ENCODE results near the gene PNMA8A. TPM values are rescaled to one million over a fixed set of nuclear protein-coding genes. Genes with fewer than 3 reads are reported as not detected.

The PNMA8A gene
- total RNA-seq, 2 experiments from 2014 or later = not detected

- no peak for ATAC-seq
- Mint-ChIP-seq H3K9me3 (ENCODE audit: low read depth) (no peaks in the 10 kb centered on the region), H3K27me3 (peaks cover 34% of the 10 kb centered on the region), H3K36me3 (ENCODE audit: low read depth) (no peaks in the 10 kb centered on the region), H3K4me3 (no peak overlapping the region), H3K27ac (no peak overlapping the region), H3K4me1 (peaks cover 5% of the 10 kb centered on the region)
- intact Hi-C loops (cut with DNase I, micrococcal nuclease) = no loop called here
- ChIA-PET POLR2A (no interaction called here), CTCF (interaction anchor here (0.7 kb wide), 1 partner anchor 85 kb away, joined by 6 read pairs; no protein-coding TSS in a partner anchor)
- no peak for DNase-seq
Observed at GRCh38 chr19:46481223-46481848, 10.0 kb upstream of the PNMA8A start.

DNA sequence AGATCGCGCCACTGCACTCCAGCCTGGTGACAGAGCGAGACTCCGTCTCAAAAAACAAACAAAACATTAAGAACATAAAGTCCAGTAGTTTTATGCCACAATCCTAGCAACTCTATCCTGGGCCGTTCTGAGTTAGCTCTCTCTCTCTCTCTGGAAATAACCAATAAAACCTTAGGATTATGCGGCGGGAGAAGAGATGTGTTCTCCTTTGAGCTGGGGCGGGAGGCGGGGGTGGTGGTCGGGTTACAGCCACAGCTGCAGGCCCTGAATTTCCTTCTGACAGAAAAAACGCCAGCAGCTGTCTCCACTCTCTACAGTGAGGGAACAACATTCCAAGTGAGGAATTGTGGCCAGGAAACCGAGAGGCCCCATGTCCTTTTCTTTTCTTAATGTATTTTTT lies 9.1 kb upstream of the PNMA8A start:
- H3K4me1 Mint-ChIP-seq = peaks cover 5% of the 10 kb centered on the region
- DNase-seq (no peak), ATAC-seq (no peak)
- no peak overlapping the region for H3K27ac Mint-ChIP-seq
- POLR2A ChIA-PET = no interaction called here
- H3K27me3 Mint-ChIP-seq = peaks cover 32% of the 10 kb centered on the region
- no peaks in the 10 kb centered on the region for H3K9me3 Mint-ChIP-seq (ENCODE audit: low read depth)
- intact Hi-C loops (cut with DNase I, micrococcal nuclease) = no loop called here
- CTCF ChIA-PET = interaction anchor here (0.6 to 1.2 kb wide), 2 partner anchors 20 to 36 kb away, joined by 3 read pairs; no protein-coding TSS in a partner anchor
- H3K4me3 Mint-ChIP-seq = no peak overlapping the region
- no peaks in the 10 kb centered on the region for H3K36me3 Mint-ChIP-seq (ENCODE audit: low read depth)

DNA sequence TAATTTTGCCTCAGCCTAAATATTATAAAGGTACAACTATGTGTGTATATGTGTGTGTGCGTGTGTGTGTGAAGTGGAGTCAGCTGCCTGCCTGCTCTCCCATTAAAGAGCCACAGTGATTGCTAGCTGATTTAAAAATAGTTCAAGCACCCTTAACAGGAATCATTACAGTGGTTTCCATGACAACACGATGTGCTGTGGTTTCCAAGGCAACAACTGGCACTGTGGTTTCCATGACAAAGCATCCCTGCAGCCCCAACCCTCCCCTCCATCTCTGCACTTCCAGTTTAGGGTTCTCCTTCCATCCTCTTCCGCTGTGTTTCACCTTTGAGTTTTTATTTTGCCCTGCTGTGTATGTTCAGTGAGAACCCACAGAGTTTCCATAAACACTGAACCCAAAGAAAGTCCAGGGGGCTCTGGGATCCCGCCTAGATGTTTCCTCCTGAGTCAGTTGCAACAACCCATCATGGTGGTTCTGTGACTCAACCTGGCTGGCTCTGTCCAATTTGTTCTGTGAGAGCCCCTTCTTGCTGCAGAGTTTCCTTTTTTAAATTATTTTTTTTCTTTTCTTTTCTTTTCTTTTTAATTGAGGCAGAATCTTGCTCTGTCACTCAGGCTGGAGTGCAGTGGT lies 7.1 kb upstream of the PNMA8A start:
- intact Hi-C loops (cut with DNase I, micrococcal nuclease) = no loop called here
- ChIA-PET POLR2A (no interaction called here), CTCF (interaction anchor here (0.6 to 1.0 kb wide), 2 partner anchors 36 to 59 kb away, joined by 3 read pairs; no protein-coding TSS in a partner anchor)
- Mint-ChIP-seq H3K27ac (no peak overlapping the region), H3K9me3 (ENCODE audit: low read depth) (no peaks in the 10 kb centered on the region), H3K4me3 (no peak overlapping the region), H3K36me3 (ENCODE audit: low read depth) (no peaks in the 10 kb centered on the region), H3K4me1 (peaks cover 5% of the 10 kb centered on the region), H3K27me3 (peaks cover 39% of the 10 kb centered on the region)
- peak; percentile 44 for DNase-seq
- peak; percentile 49 for ATAC-seq

- CTCF ChIA-PET = interaction anchor here (0.7 to 1.0 kb wide), 2 partner anchors 71 to 106 kb away, joined by 3 read pairs; no protein-coding TSS in a partner anchor
- no peaks in the 10 kb centered on the region for H3K36me3 Mint-ChIP-seq (ENCODE audit: low read depth)
Observed at GRCh38 chr19:46475986-46476385, 4.6 kb upstream of the PNMA8A start.

DNA sequence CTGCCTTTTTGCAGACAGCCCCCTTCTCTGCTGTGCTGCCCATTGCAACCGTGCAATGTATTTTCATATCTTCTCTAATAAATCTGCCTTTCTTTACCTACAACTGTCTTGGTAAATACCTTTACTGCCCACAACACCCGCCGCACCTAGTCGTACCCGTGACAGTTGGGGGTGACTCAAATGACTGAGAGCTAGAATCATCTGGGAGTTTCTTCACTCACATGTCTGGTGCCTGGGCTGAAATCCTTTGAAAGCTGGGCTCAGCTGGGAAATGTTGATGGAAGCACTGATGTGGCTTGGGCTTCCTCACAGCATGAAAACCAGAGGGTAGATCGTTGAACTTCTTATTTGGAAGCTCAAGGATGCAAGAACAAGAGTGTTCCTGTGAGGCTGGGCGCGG lies 2.8 kb upstream of the PNMA8A start:
- Mint-ChIP-seq H3K27me3 (peaks cover 55% of the 10 kb centered on the region), H3K4me3 (no peak overlapping the region), H3K27ac (no peak overlapping the region), H3K4me1 (peaks cover 5% of the 10 kb centered on the region), H3K36me3 (ENCODE audit: low read depth) (no peaks in the 10 kb centered on the region), H3K9me3 (ENCODE audit: low read depth) (no peaks in the 10 kb centered on the region)
- no peak for ATAC-seq
- intact Hi-C loops (cut with DNase I, micrococcal nuclease) = no loop called here
- no peak for DNase-seq
- CTCF ChIA-PET = interaction anchor here (1.3 kb wide), 1 partner anchor 9 kb away, joined by 3 read pairs; no protein-coding TSS in a partner anchor
- POLR2A ChIA-PET = no interaction called here

More at GRCh38 chr19:46475986-46476385, 4.6 kb upstream of the PNMA8A start:
- Mint-ChIP-seq H3K27me3 (peaks cover 43% of the 10 kb centered on the region), H3K4me3 (no peak overlapping the region), H3K27ac (no peak overlapping the region), H3K9me3 (ENCODE audit: low read depth) (no peaks in the 10 kb centered on the region), H3K4me1 (peaks cover 5% of the 10 kb centered on the region)
- ATAC-seq (no peak), DNase-seq (no peak)
- intact Hi-C loops (cut with DNase I, micrococcal nuclease) = no loop called here
- POLR2A ChIA-PET = no interaction called here

GRCh38 chr19:46472592-46472991 lies 1.2 kb upstream of the PNMA8A start:
- CTCF ChIA-PET = interaction anchor here (0.5 kb wide), 1 partner anchor 70 kb away, joined by 3 read pairs; no protein-coding TSS in a partner anchor
- no peaks in the 10 kb centered on the region for H3K9me3 Mint-ChIP-seq (ENCODE audit: low read depth)
- ATAC-seq = no peak
- peaks cover 48% of the 10 kb centered on the region for H3K27me3 Mint-ChIP-seq
- intact Hi-C loops (cut with DNase I, micrococcal nuclease) = no loop called here
- POLR2A ChIA-PET = no interaction called here
- no peak overlapping the region for H3K4me3 Mint-ChIP-seq
- no peaks in the 10 kb centered on the region for H3K36me3 Mint-ChIP-seq (ENCODE audit: low read depth)
- H3K4me1 Mint-ChIP-seq = no peaks in the 10 kb centered on the region
- no peak overlapping the region for H3K27ac Mint-ChIP-seq
- no peak for DNase-seq

DNA sequence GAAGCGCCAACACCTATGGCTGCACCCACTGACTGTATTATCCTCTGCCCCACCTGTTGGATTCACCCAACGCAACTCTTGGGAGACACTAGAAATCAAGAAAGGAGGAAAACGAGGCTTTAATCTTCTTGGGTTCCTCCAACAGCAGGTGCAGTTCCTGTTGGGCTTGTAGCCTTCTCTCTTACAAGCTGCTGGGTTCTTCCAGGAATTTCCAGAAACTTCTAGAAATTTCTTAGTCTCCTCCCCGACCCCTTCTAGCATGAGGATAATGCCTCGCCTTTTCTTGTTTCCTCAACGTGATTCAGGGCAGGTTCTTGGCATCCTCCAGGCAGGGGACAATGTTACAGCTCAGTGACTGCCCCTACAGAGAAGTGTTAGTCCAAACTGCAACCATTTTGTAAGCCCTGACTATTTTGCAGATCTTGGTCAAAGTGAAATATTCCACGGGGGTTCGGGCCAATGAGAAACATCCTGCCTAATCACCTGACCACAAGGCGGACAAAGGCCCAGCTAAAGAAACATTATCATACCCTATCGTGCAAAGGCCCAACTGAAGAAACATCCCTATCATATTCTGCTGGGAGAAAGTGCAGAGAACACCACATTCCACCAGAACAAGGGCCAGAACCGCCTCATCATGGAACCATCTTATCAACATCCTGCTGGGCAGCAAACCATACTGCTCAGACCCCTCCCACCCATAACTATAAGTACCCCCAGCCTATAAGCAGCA lies 614 bp upstream of the PNMA8A start:
- ATAC-seq = no peak

GRCh38 chr19:46470376-46470775 lies 987 bp downstream of the PNMA8A start:
- DNase-seq (no peak), ATAC-seq (no peak)
- Mint-ChIP-seq H3K4me3 (no peak overlapping the region), H3K27me3 (peaks cover 47% of the 10 kb centered on the region), H3K4me1 (peaks cover 11% of the 10 kb centered on the region), H3K27ac (no peak overlapping the region), H3K9me3 (ENCODE audit: low read depth) (no peaks in the 10 kb centered on the region), H3K36me3 (ENCODE audit: low read depth) (no peaks in the 10 kb centered on the region)
- intact Hi-C loops (cut with DNase I, micrococcal nuclease) = no loop called here
- ChIA-PET POLR2A (no interaction called here), CTCF (interaction anchor here (0.7 kb wide), 1 partner anchor 243 kb away, joined by 3 read pairs; no protein-coding TSS in a partner anchor)

More for the DNA sequence above, 614 bp upstream of the PNMA8A start:
- peaks cover 48% of the 10 kb centered on the region for H3K27me3 Mint-ChIP-seq
- no peak overlapping the region for H3K4me3 Mint-ChIP-seq
- H3K4me1 Mint-ChIP-seq = peaks cover 3% of the 10 kb centered on the region
- H3K9me3 Mint-ChIP-seq (ENCODE audit: low read depth) = no peaks in the 10 kb centered on the region
- DNase-seq = no peak
- CTCF ChIA-PET = no interaction called here
- intact Hi-C loops (cut with DNase I, micrococcal nuclease) = no loop called here
- POLR2A ChIA-PET = no interaction called here
- H3K27ac Mint-ChIP-seq = no peak overlapping the region
- H3K36me3 Mint-ChIP-seq (ENCODE audit: low read depth) = no peaks in the 10 kb centered on the region

DNA sequence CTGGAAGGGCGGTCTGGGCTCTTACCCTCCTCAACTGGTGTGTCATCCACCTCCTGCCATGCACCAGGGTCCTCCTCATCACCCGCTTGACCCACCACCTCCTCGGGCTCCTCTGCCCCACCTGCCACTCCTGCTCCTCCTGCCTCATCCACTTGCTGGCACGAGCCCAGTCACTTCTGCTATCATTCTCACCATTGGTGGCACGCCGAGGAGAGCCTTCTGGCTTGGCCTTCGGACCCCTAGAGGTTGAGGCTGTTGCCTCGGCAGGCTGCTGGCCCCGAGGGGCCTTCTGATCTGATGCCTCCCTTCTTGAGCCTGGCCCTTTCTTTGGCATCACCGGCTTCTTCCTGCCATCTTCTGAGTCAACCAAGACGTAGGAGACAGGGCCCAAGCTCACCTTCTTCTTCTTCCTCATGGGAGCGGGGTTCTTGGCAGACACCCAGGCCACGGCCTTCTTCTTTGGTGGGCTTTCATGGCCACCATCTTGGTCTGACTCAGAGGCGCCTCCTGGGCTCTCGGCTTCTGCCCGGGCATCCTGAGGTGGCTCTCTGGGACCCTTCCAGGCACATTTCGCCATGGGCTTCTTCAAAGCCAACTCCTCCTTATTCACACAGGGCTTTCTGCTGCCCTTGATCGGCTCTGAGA lies 1.7 kb downstream of the PNMA8A start:
- ChIA-PET CTCF (interaction anchor here (0.7 kb wide), 1 partner anchor 244 kb away, joined by 3 read pairs; no protein-coding TSS in a partner anchor), POLR2A (no interaction called here)
- no peaks in the 10 kb centered on the region for H3K9me3 Mint-ChIP-seq (ENCODE audit: low read depth)
- no peaks in the 10 kb centered on the region for H3K36me3 Mint-ChIP-seq (ENCODE audit: low read depth)
- ATAC-seq (no peak), DNase-seq (no peak)
- H3K4me1 Mint-ChIP-seq = peaks cover 11% of the 10 kb centered on the region
- H3K27ac Mint-ChIP-seq = no peak overlapping the region
- peaks cover 50% of the 10 kb centered on the region for H3K27me3 Mint-ChIP-seq
- no peak overlapping the region for H3K4me3 Mint-ChIP-seq
- intact Hi-C loops (cut with DNase I, micrococcal nuclease) = no loop called here

DNA sequence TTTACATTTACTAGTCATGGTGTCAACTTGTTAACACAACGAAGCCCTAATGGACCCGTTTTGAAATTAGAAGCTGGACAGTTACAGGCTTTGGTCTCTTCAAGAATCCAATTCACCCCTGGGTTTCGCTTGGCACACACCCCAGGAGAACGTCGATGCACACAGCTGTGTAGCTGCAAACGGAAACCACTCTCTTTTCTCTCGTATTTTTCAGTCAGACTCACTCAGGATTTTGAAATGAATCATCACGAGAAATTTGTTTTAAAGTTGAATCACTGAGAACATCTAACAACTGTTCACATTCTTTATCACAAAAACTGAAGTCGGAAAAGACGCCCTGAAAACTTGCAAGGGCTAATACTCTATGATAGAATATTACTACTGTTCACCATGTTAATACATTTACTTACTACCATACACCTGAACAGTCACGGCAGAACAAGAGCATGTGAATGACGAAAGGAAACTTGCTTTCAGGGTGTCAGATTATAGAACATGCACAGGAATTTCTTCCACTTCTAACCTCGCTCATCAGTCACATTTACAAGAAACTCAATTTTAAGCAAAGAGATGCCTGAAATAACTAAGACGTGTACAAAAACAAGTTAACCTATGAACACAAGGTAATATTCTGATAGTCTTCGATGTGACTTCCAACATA lies 4.7 kb downstream of the PNMA8A start:
- intact Hi-C loops (cut with DNase I, micrococcal nuclease) = loop anchor here in 1 of 2 experiments (2.0 kb wide), 1 partner anchor 40 kb away; no protein-coding TSS in a partner anchor
- H3K4me1 Mint-ChIP-seq = peaks cover 11% of the 10 kb centered on the region
- H3K4me3 Mint-ChIP-seq = no peak overlapping the region
- ChIA-PET CTCF (interaction anchor here (2.0 kb wide), 1 partner anchor 21 kb away, joined by 5 read pairs; no protein-coding TSS in a partner anchor), POLR2A (no interaction called here)
- H3K9me3 Mint-ChIP-seq (ENCODE audit: low read depth) = no peaks in the 10 kb centered on the region
- H3K27me3 Mint-ChIP-seq = peaks cover 29% of the 10 kb centered on the region
- H3K36me3 Mint-ChIP-seq (ENCODE audit: low read depth) = no peaks in the 10 kb centered on the region
- peak; percentile 54 for DNase-seq
- no peak overlapping the region for H3K27ac Mint-ChIP-seq
- peak; percentile 81 for ATAC-seq

- Mint-ChIP-seq H3K27me3 (peaks cover 17% of the 10 kb centered on the region), H3K4me1 (peaks cover 11% of the 10 kb centered on the region), H3K4me3 (no peak overlapping the region), H3K27ac (no peak overlapping the region), H3K9me3 (ENCODE audit: low read depth) (no peaks in the 10 kb centered on the region), H3K36me3 (ENCODE audit: low read depth) (no peaks in the 10 kb centered on the region)
- ChIA-PET CTCF (no interaction called here), POLR2A (no interaction called here)
- DNase-seq = no peak
- no peak for ATAC-seq
- intact Hi-C loops (cut with DNase I, micrococcal nuclease) = no loop called here
Observed at GRCh38 chr19:46463516-46463915, 7.8 kb downstream of the PNMA8A start.

All from activated CD4-positive, alpha-beta T cell treated with anti-CD3 and anti-CD28 coated beads for 36 hours (primary cell).